IgD-negative memory B cell (primary cell): ENCODE data around the gene MS4A18. TPM values are rescaled to one million over a fixed set of nuclear protein-coding genes. Genes with fewer than 3 reads are reported as not detected.

Experiments
- H3K27ac Mint-ChIP-seq, 3 donors: one replicate each; pipeline ENCODE4 v1.8.0; 2020 to 2022; ENCODE audit warnings: mild to moderate bottlenecking in 3 of 3, mixed read lengths in 3 of 3, moderate library complexity in 1 of 3
- H3K27me3 Mint-ChIP-seq: one replicate; pipeline ENCODE4 v1.8.0; 2021; ENCODE audit warnings: mixed read lengths
- H3K36me3 Mint-ChIP-seq: one replicate; pipeline ENCODE4 v1.8.0; 2020; ENCODE audit warnings: mild to moderate bottlenecking, mixed read lengths
- H3K4me1 Mint-ChIP-seq, 3 donors: one replicate each; pipeline ENCODE4 v1.8.0; 2020 to 2022; ENCODE audit warnings: mixed read lengths in 3 of 3, mild to moderate bottlenecking in 1 of 3
- H3K4me3 Mint-ChIP-seq, 4 donors: one replicate each; pipeline ENCODE4 v1.8.0; 2020 to 2022; ENCODE audit warnings: mild to moderate bottlenecking in 4 of 4, mixed read lengths in 4 of 4, moderate library complexity in 3 of 4
- H3K9me3 Mint-ChIP-seq, 3 donors: one replicate each; pipeline ENCODE4 v1.8.0; 2020 to 2021; ENCODE audit warnings: mixed read lengths in 3 of 3, mild to moderate bottlenecking in 1 of 3
- polyA plus RNA-seq: library from polyadenylated mRNA; unstranded; fragments of 300-500 nt; fragmentation: Illumina TruSeq; gene quantifications from one replicate; pipeline ENCODE4 v1.2.3, GENCODE V29; 2021

MS4A18 gene
- polyA plus RNA-seq, 1 donor from 2014 or later: not detected

GRCh38 chr11:60767388-60767811 is 42.9 kb downstream of the MS4A18 start:
- Mint-ChIP-seq H3K27me3 (peaks cover 20% of the 10 kb centered on the region), H3K4me1 (peaks cover 8 to 19% (median 19%) of the 10 kb centered on the region in 3 donors), H3K4me3 (no peak overlapping the region), H3K27ac (no peak overlapping the region), H3K36me3 (peaks cover 3% of the 10 kb centered on the region), H3K9me3 (no peaks in the 10 kb centered on the region)

- H3K36me3 Mint-ChIP-seq: peaks cover 3% of the 10 kb centered on the region
- H3K4me3 Mint-ChIP-seq: no peak overlapping the region
- peaks cover under 1 to 13% (median 11%) of the 10 kb centered on the region in 3 donors for H3K4me1 Mint-ChIP-seq
- no peak overlapping the region for H3K27ac Mint-ChIP-seq
- H3K9me3 Mint-ChIP-seq: no peaks in the 10 kb centered on the region
- peaks cover 20% of the 10 kb centered on the region for H3K27me3 Mint-ChIP-seq
These were observed 43.7 kb downstream of the MS4A18 start for GRCh38 chr11:60768202-60768601.

DNA sequence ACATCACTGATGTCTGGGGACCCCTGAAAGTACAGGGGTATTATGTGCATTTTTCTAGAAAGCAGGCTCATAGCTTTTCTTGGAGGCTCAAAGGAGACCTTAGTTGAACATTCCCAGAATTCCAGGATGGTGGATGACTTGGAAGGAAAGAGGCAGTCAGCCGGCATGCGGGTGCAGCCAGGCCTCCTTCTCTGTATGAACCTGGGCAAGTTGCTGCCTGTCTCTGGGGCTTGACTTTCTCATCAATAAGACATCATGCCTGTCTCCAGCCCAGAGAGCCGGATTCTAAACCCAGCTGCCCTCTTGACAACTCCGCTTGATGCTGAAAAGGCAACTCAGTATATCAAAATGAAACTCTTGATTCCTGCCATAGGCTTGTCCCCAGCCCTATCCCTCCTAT is 44.8 kb downstream of the MS4A18 start:
- no peaks in the 10 kb centered on the region for H3K9me3 Mint-ChIP-seq
- H3K4me3 Mint-ChIP-seq: no peak overlapping the region
- H3K27me3 Mint-ChIP-seq: peaks cover 20% of the 10 kb centered on the region
- H3K36me3 Mint-ChIP-seq: peaks cover 3% of the 10 kb centered on the region
- no peak overlapping the region for H3K27ac Mint-ChIP-seq
- H3K4me1 Mint-ChIP-seq: peaks cover 0 to 5% (median 4%) of the 10 kb centered on the region in 3 donors

DNA sequence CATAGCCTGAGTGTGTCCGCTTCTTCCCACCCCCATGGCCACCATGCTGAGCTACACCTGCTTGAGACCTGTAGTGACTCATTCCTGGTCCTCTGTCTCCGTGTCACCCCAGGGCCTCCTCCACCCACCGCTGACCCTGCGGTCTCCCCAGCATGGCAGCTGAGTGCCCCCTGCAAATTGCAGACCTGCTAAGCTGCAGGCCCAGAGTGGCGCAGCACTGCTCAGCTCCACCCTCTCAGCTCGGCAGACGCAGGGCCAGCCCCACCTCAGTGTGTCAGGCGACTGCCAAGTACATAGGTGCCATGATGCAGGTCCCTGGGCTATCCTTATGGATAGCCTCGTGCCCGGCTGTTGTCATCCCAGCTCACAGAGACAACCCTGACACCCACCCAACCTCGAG is 45.3 kb downstream of the MS4A18 start:
- Mint-ChIP-seq H3K27me3 (peaks cover 20% of the 10 kb centered on the region), H3K4me3 (no peak overlapping the region), H3K4me1 (peaks cover 0 to 6% (median 5%) of the 10 kb centered on the region in 3 donors), H3K9me3 (no peaks in the 10 kb centered on the region), H3K27ac (no peak overlapping the region), H3K36me3 (peaks cover 3% of the 10 kb centered on the region)

- Mint-ChIP-seq H3K27ac (peak overlapping the region in 1 of 3 donors; percentile 18), H3K9me3 (no peaks in the 10 kb centered on the region), H3K36me3 (no peaks in the 10 kb centered on the region), H3K27me3 (peaks cover 22% of the 10 kb centered on the region), H3K4me1 (peaks cover 5 to 10% (median 8%) of the 10 kb centered on the region in 3 donors), H3K4me3 (no peak overlapping the region)
These were observed 46.6 kb downstream of the MS4A18 start for GRCh38 chr11:60771146-60771545.

- no peaks in the 10 kb centered on the region for H3K36me3 Mint-ChIP-seq
- H3K27me3 Mint-ChIP-seq: peaks cover 15% of the 10 kb centered on the region
- H3K4me3 Mint-ChIP-seq: no peak overlapping the region
- no peaks in the 10 kb centered on the region for H3K9me3 Mint-ChIP-seq
- peaks cover 5 to 10% (median 8%) of the 10 kb centered on the region in 3 donors for H3K4me1 Mint-ChIP-seq
- H3K27ac Mint-ChIP-seq: peak overlapping the region in 1 of 3 donors; percentile 18
These were observed 47.5 kb downstream of the MS4A18 start for GRCh38 chr11:60771879-60772525.

DNA sequence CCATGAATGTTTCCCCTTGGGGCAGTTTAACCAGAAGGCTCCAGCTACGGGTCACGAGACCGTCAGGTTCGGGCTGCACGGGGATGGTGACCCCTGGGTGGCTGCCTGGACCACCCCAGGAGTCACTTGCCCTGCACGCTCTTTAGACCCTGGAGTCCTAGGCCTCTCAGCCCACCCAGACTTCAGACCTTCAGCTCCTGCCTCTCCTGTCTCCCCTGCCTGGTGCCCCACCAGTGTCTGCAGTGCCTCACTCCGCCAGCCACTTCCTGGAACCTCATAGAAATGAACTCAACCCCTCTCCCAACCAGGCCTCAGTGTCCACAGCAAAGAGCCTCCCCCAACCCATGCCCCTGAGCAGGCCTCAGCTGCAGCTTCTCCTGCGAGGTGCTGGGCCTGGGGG is 48.1 kb downstream of the MS4A18 start:
- Mint-ChIP-seq H3K9me3 (no peaks in the 10 kb centered on the region), H3K4me3 (no peak overlapping the region), H3K27ac (no peak overlapping the region), H3K36me3 (no peaks in the 10 kb centered on the region), H3K27me3 (peaks cover 17% of the 10 kb centered on the region), H3K4me1 (peaks cover 5 to 10% (median 8%) of the 10 kb centered on the region in 3 donors)

DNA sequence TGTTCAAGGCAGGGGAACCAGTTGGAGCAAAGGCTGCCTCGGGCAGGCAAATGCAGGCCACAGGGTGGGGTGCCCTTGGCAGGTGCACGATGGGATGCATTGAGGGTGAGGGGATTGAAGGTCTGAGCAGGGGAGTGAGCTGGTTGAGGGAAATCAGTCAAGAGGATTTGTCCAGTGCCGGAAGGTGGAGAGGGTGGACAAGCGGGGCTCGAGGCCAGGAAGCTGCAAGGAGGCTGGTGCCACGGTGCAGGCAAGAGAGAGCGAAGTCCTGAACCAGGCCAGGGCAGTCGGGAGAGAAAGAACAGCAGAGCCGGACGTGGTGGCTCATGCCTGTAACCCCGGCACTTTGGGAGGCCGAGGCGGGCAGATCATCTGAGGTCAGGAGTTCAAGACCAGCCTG is 50.2 kb downstream of the MS4A18 start:
- Mint-ChIP-seq H3K9me3 (no peaks in the 10 kb centered on the region), H3K4me1 (peaks cover 5 to 7% (median 5%) of the 10 kb centered on the region in 3 donors), H3K27me3 (peaks cover 15% of the 10 kb centered on the region), H3K27ac (no peak overlapping the region), H3K36me3 (no peaks in the 10 kb centered on the region), H3K4me3 (no peak overlapping the region)

GRCh38 chr11:60775420-60775961 is 51.0 kb downstream of the MS4A18 start:
- H3K4me3 Mint-ChIP-seq: peak overlapping the region in 1 of 4 donors; percentile 56

DNA sequence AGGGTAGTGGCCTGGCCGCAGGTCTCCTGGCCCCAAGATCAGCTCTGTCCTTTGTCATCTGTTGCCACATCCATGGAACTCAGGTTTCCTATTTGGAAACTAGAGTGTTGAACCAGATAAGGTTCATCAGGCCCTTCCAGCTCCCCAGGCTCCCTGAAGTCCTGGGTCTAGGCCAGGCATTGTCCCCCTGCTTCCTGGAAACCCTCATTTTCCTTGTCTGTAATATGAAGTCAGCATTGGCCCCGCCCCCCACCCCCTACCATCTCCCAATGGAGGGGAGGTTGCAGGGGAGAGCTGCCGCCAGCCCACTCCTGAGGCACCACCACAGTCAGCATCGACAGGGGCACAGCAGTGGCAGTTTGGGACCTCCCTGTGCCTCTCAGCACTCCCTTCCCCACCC is 51.6 kb downstream of the MS4A18 start:
- peak overlapping the region in 1 of 4 donors; percentile 43 for H3K4me3 Mint-ChIP-seq
- H3K9me3 Mint-ChIP-seq: no peaks in the 10 kb centered on the region
- no peak overlapping the region for H3K27ac Mint-ChIP-seq
- H3K4me1 Mint-ChIP-seq: peaks cover 5 to 7% (median 5%) of the 10 kb centered on the region in 3 donors
- H3K36me3 Mint-ChIP-seq: no peaks in the 10 kb centered on the region
- peaks cover 13% of the 10 kb centered on the region for H3K27me3 Mint-ChIP-seq

More at GRCh38 chr11:60775420-60775961, 51.0 kb downstream of the MS4A18 start:
- H3K4me1 Mint-ChIP-seq: peaks cover 5 to 7% (median 5%) of the 10 kb centered on the region in 3 donors
- no peaks in the 10 kb centered on the region for H3K36me3 Mint-ChIP-seq
- H3K9me3 Mint-ChIP-seq: no peaks in the 10 kb centered on the region
- H3K27me3 Mint-ChIP-seq: peaks cover 13% of the 10 kb centered on the region
- H3K27ac Mint-ChIP-seq: peak overlapping the region in 1 of 3 donors; percentile 24

GRCh38 chr11:60777106-60777505 is 52.6 kb downstream of the MS4A18 start:
- Mint-ChIP-seq H3K27ac (peak overlapping the region in 1 of 3 donors; percentile 6), H3K27me3 (peaks cover 8% of the 10 kb centered on the region), H3K9me3 (no peaks in the 10 kb centered on the region), H3K4me1 (peaks cover 5 to 7% (median 5%) of the 10 kb centered on the region in 3 donors), H3K36me3 (no peaks in the 10 kb centered on the region), H3K4me3 (no peak overlapping the region)

DNA sequence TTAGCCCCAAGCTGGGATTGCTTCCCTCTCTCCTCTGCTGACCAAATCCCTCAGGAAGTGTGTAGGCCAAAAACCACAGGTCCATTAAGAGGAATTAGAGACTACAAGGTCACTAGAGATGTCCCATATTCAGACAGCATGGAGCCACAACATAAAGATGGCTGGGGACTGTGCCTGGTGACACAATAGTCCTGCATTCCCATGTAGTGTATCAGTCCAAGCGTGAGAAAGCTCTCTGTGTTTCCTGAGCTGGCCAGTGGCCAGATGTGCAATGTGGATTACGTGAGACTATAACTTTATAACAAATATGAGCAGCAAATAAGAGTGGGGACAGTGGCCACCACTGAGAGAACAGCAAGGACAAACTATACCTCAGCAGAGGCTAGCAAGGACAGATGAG is 53.1 kb downstream of the MS4A18 start:
- Mint-ChIP-seq H3K4me3 (no peak overlapping the region), H3K9me3 (no peaks in the 10 kb centered on the region), H3K4me1 (peaks cover 5 to 7% (median 5%) of the 10 kb centered on the region in 3 donors), H3K36me3 (no peaks in the 10 kb centered on the region), H3K27me3 (peaks cover 8% of the 10 kb centered on the region), H3K27ac (no peak overlapping the region)

- Mint-ChIP-seq H3K27me3 (peaks cover 8% of the 10 kb centered on the region), H3K4me1 (peaks cover 2 to 5% (median 4%) of the 10 kb centered on the region in 3 donors), H3K4me3 (peak overlapping the region in 1 of 4 donors; percentile 29), H3K27ac (no peak overlapping the region), H3K9me3 (no peaks in the 10 kb centered on the region), H3K36me3 (no peaks in the 10 kb centered on the region)
These were observed 55.5 kb downstream of the MS4A18 start for GRCh38 chr11:60780065-60780464.

DNA sequence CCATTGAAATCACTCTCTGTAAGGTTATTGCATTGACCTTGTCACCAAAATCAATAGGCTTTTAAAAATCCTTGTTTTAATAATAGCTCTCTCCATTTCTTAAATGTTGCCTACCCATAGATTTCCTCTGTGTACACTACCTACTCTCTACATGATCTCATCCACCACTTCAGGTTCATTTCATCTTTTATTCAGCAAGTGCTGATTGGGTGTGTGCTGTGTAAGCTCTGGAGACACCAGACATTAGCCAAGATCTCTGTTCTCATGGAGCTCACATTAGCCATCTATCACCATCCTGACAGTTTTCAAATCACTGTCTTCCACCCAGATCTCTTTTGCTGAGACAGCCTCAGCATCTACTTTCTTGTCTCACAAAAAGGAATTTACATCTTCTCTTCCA is 56.3 kb downstream of the MS4A18 start:
- no peak overlapping the region for H3K4me3 Mint-ChIP-seq
- no peaks in the 10 kb centered on the region for H3K36me3 Mint-ChIP-seq
- H3K4me1 Mint-ChIP-seq: no peaks in the 10 kb centered on the region
- no peaks in the 10 kb centered on the region for H3K9me3 Mint-ChIP-seq
- H3K27me3 Mint-ChIP-seq: peaks cover 5% of the 10 kb centered on the region
- H3K27ac Mint-ChIP-seq: no peak overlapping the region

- H3K27me3 Mint-ChIP-seq: peaks cover 5% of the 10 kb centered on the region
- no peaks in the 10 kb centered on the region for H3K4me1 Mint-ChIP-seq
- H3K9me3 Mint-ChIP-seq: no peaks in the 10 kb centered on the region
- no peak overlapping the region for H3K27ac Mint-ChIP-seq
- no peak overlapping the region for H3K4me3 Mint-ChIP-seq
- no peaks in the 10 kb centered on the region for H3K36me3 Mint-ChIP-seq
These were observed 56.9 kb downstream of the MS4A18 start for GRCh38 chr11:60781286-60781980.
